GM19023 (cell line): ENCODE results near the gene NEURL1.
"Not testable (repeated sequence)": the region's sequence is repeated elsewhere in the genome, so short reads cannot be mapped to it uniquely, and the experiment has no call there.

ENCODE experiments used
- ATAC-seq: cut with Tn5 transposase; IDR thresholded peaks from one replicate; pipeline ENCODE4 v1.9.1; 2021; ENCODE audit warnings: mild to moderate bottlenecking, moderate library complexity; ENCODE audit not compliant: unreplicated experiment

Gene NEURL1

DNA sequence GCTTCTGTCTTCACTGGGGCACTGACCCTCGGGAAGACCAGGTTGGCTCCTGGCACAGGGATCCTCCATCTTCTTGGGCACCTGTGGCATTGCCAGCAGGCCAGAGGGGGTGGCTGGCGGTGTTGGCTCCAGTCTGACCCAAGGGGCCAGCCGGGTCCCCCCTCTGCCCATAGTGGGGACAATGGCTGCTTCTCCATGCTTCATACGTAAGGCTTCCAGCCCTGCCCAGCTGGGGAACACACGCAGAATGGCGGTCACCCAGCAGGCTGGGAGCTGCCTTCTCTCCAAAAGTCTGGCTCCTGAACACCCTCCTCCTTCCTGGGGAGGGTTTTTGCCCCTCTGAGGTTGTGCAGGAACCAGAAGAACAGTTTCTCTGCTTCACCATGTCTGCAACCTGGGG is 106.8 kb downstream of the NEURL1 start:
- ATAC-seq, result no peak

- no peak for ATAC-seq
These were observed 107.6 kb downstream of the NEURL1 start for GRCh38 chr10:103600956-103601569.

DNA sequence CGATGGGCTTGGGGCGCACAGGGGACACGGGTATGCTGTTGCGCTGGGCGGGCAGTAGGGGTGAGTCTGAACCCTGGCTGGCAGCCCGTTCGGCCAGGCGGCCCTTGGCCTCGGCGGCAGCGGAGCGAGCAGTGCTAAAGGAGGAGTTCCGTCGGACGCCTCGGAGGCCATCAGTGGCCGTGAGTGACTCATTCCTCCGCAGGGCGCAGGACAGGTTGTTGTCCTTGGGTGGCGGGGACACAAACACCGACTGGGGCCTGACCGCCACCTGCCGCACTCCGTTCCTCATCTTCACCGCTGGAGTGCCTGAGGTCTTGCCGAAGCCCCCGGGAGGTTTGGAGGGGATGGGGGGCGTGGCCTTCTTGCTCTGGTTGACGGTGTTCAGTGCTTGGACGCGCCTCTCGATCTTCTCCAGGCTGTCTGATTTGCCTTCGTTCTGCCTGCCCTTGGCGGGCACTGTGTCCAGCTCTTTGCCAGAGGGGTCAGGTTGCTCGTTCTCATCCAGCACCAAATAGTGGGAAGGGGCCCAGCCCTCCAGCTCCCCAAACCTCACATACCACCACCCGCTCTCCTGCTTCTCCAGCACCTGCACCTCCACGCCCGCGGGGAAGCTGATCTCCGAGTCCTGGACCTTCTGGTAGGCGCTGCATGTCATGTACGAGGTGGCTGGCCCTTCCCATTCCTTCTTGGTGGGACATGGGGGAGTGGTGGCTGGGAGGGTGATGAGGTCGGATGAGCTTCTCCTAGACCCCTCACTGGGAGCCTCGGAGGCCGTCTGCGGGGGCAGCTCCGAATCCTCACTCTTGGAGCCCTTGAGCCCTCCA is 108.7 kb downstream of the NEURL1 start:
- ATAC-seq, result no peak

GRCh38 chr10:103602852-103603155 is 109.3 kb downstream of the NEURL1 start:
- no peak for ATAC-seq

DNA sequence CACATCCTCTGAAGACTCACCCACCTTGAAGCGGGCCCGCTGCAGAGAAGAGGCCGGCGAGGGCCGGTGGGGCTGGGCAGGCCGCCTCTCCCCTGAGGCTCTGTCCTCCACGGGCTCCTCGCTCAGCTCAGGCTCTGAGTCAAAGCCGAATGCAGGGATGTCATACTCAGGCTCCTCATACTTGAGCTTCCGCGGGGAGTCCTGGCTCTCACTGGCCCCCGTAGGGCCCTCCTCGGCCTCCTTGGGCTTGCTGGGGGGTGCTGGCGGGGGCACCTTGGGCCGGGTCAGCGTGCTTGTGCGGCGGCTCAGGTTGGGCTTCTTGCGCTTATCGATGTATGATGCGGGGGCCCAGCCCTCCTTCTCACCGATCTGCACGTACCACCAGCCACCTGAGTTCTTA is 109.9 kb downstream of the NEURL1 start:
- no peak for ATAC-seq

- ATAC-seq, result no peak
These were observed 112.0 kb downstream of the NEURL1 start for GRCh38 chr10:103605359-103606096.

- ATAC-seq, result not testable (repeated sequence)
These were observed 112.6 kb downstream of the NEURL1 start for GRCh38 chr10:103606097-103606438.

- ATAC-seq, result not testable (repeated sequence)
These were observed 113.5 kb downstream of the NEURL1 start for GRCh38 chr10:103607051-103607450.

GRCh38 chr10:103608056-103608455 is 114.6 kb downstream of the NEURL1 start:
- ATAC-seq, result not testable (repeated sequence)

- ATAC-seq, result no peak
These were observed 116.0 kb downstream of the NEURL1 start for GRCh38 chr10:103609231-103610082.

GRCh38 chr10:103610083-103610472 is 116.6 kb downstream of the NEURL1 start:
- ATAC-seq, result no peak

DNA sequence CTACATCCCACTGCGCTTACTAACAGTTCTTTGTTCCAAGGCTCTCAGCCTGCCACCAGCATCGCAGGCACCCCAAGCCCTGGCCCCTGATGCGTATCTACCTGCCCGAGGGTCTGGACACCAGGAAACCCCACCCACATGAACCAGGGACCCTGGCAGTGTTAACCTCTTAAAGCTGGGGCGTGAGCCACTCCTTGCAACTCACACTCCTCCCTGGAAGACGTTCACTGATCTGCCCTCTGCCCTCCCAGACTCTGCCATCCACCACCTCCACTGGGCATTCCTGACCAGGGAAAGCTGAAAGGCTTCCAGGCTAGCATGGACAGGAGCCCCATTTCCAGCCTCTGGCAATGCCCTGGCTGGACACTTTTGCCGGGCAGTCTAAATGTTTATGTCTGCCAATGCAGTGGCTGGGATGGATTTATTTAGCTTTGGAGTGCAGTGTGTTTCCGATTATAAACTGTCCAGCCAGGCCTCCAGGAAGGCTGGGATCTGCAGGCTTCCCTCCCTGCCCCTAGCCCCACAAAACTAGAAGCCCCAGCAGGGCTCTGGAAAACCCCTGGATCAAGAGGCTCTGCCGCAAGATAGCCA is 117.5 kb downstream of the NEURL1 start:
- no peak for ATAC-seq

DNA sequence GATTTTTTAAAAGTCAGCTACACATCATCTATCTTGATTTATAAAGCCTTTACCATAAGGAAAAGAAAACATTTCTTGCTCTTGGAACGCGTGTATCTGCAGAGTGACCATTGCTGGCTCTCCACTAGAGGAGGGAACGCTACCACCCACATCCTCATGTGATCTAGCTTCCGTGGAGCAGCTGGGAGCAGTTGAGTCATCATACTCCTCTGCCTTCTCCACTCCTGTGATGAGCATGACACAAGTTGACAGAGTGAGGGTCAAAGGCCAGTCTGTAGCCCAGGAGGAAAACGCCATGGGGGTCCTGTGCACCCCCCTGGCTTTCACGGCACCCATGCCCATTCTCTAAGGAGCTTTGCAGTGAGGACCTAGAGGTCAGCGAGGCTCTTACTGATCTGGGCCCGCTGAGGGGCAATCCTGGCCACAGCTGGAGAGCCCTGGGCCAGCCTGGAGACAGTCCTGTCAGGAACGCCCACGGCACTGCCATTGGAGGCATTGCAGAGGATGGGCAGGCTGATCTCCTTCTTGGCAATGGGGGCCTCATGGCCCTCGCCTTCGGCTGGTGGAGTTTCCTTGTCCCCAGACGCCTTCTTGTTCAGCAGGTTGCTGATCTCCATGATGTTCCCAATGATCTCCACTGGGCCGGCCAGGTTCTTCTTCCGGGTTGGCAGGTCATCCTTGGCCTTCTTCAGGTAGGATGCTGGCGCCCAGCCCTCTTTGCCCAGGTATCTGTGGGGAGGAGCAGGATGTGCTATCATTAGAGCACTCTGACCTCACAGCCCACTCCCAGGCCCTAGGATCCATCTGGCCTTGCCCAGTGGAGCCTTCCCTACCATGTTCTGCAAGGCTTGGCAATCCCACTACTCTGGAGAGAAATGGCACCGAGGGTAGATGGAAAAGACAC is 119.2 kb downstream of the NEURL1 start:
- no peak for ATAC-seq

DNA sequence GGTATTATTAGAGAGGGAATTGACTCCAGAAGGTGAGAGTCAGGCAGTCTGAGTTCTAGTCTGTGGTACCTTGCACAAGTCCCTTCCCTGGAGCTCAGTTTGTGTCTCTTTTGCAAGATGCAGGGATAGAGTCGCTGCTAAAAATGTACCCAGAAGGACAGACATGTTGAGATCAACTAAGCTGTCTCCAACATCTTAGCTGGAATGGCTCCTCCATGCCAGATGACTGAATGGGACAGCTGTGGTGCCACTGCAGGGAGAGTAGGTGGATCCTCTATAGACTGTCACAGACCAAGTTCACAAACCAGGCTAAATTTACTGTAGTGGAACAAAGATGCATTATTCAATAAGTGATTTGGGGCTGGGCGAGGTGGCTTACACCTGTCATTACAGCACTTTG is 120.1 kb downstream of the NEURL1 start:
- no peak for ATAC-seq

DNA sequence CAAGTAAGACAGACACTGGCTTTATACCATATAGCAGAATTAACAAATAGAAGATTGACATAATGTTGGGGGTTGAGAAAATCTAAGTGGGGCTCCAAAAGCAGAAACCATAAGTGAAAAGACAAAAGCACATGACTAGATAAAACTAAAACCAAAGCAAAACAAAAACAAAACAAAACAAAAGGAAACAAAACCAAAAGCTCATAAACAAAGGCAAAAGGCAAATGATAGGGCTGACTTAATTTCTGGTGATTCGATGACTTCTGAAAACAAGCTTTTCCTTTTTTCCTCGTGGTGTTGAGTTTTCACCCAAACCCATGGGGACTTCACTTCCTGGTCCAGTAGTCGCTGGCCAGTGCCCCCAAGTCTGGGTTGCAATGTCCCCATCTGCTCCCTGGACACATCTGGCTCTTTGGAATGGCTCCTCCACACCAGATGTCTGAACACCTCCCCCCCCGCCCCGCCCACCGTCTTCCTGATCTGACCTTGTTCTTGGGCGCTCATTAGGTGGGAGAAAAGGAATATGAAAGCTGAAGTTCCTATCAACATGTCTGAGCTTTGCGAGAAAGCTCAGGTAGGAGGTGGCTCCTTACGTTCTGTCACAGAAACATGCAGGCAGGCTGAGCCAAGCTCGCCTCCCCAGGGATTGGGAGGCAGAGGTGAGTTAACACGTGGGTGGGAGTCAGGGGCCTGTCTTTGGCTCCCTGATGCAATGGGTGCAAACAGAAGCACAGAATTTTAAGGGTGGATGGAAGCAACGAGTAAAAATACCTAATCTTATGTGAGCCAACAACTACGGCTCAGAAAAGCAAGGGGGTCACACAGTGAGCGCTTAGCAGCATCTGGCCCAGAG is 121.0 kb downstream of the NEURL1 start:
- ATAC-seq, result no peak

DNA sequence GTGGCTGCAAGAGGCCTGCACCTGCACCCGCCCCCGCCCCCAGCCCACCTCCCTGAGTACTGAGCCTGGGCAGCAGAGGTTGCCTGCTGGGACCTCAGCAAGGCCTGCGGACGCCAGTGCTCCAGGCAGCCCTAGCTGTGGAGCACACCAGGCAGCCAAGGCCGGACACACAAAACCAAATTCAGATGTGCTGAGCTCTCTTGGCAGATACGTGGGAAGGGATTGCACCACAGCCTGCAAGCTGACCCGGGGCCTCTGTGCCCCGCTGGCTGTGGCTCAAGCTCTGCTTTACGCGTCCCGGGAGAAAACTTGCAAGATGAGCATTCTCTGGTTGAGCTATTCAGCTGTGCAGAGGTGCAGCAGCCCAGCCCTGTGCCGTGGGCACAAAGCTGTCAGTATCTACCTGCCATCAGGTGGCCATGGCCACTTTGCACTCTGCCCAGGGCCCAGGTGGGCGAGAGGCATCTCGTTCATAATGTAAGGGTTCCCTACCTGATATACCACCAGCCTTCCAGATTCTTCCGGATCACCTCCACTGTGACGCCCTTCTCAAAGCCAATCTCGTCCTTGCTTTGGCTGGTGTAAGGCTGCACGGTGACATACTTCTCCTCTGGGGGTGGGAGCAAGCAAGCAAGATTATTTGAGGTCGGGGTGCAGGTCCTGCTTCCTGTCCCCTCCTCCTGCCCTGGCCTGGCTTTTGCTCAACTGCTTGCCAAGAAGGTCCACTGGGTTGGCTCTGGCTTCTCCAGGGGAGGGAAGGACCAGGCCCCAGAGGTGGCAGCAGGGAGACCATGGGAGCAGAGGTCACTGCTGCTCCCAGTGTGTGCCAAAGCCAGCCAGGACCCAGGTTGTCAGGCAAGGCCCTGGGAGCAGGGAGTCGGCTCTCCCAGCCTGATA is 123.4 kb downstream of the NEURL1 start:
- ATAC-seq, result no peak

- no peak for ATAC-seq
These were observed 124.3 kb downstream of the NEURL1 start for GRCh38 chr10:103617602-103618385.
